Chondrocyte (in vitro differentiated cells): Measurements from ENCODE around the gene FAM149B1. TPM values are rescaled to one million over a fixed set of nuclear protein-coding genes. Genes with fewer than 3 reads are reported as not detected.

ENCODE experiments used
- DNase-seq: peaks from one replicate; pipeline ENCODE4 v3.0.0; 2021; ENCODE audit warnings: mixed read lengths, low spot score
- H3K27ac Mint-ChIP-seq: one replicate; pipeline ENCODE4 v1.8.0; 2021; ENCODE audit warnings: mild to moderate bottlenecking, moderate library complexity, mixed read lengths; ENCODE audit not compliant: unreplicated experiment
- H3K27me3 Mint-ChIP-seq: 2 replicates; pipeline ENCODE4 v1.8.0; 2021; ENCODE audit warnings: low read depth, mixed read lengths
- H3K36me3 Mint-ChIP-seq: 2 replicates; pipeline ENCODE4 v1.8.0; 2021; ENCODE audit warnings: low read depth, mixed read lengths
- H3K4me1 Mint-ChIP-seq: 2 replicates; pipeline ENCODE4 v1.8.0; 2021; ENCODE audit warnings: low read depth, mild to moderate bottlenecking, mixed read lengths
- H3K4me3 Mint-ChIP-seq: one replicate; pipeline ENCODE4 v1.8.0; 2021; ENCODE audit warnings: mild to moderate bottlenecking, moderate library complexity, mixed read lengths; ENCODE audit not compliant: unreplicated experiment
- H3K9me3 Mint-ChIP-seq: 2 replicates; pipeline ENCODE4 v1.8.0; 2021; ENCODE audit warnings: low read depth, mixed read lengths
- CTCF ChIP-seq: fragments of 200-600 bp; sonication (generic); IDR thresholded peaks from 2 replicates; pipeline ENCODE4 v1.5.0; 2021; ENCODE audit warnings: antibody characterized with exemption, mild to moderate bottlenecking, moderate library complexity
- total RNA-seq: library from RNA; stranded (reverse); gene quantifications from 3 replicates; pipeline ENCODE4 v1.2.1, GENCODE V29; 2021

The FAM149B1 gene
- total RNA-seq, 1 donor from 2014 or later, result 20.8 TPM

- H3K9me3 Mint-ChIP-seq, result no peaks in the 10 kb centered on the region
- peaks cover 31% of the 10 kb centered on the region for H3K36me3 Mint-ChIP-seq
- no peak overlapping the region for H3K27ac Mint-ChIP-seq
- no peaks in the 10 kb centered on the region for H3K27me3 Mint-ChIP-seq
- no peaks in the 10 kb centered on the region for H3K4me1 Mint-ChIP-seq
- no peak for TF ChIP-seq CTCF
- no peak overlapping the region for H3K4me3 Mint-ChIP-seq
- no peak for DNase-seq
Observed at GRCh38 chr10:73152009-73152408, 15.9 kb upstream of the FAM149B1 start.

GRCh38 chr10:73156054-73156453, 11.9 kb upstream of the FAM149B1 start:
- H3K36me3 Mint-ChIP-seq, result peaks cover 22% of the 10 kb centered on the region
- no peak for TF ChIP-seq CTCF

GRCh38 chr10:73159038-73159648, 8.8 kb upstream of the FAM149B1 start:
- peaks cover 7% of the 10 kb centered on the region for H3K9me3 Mint-ChIP-seq
- TF ChIP-seq CTCF, result peak; percentile 97
- H3K36me3 Mint-ChIP-seq, result peaks cover 20% of the 10 kb centered on the region
- H3K27me3 Mint-ChIP-seq, result no peaks in the 10 kb centered on the region
- no peak for DNase-seq
- no peak overlapping the region for H3K4me3 Mint-ChIP-seq
- peak overlapping the region; percentile 66 for H3K27ac Mint-ChIP-seq
- peaks cover 26% of the 10 kb centered on the region for H3K4me1 Mint-ChIP-seq

More at GRCh38 chr10:73156054-73156453, 11.9 kb upstream of the FAM149B1 start:
- Mint-ChIP-seq H3K9me3 (no peaks in the 10 kb centered on the region), H3K4me3 (no peak overlapping the region), H3K27me3 (no peaks in the 10 kb centered on the region), H3K27ac (no peak overlapping the region), H3K4me1 (peaks cover 12% of the 10 kb centered on the region)
- DNase-seq, result no peak

GRCh38 chr10:73161079-73161478, 6.8 kb upstream of the FAM149B1 start:
- Mint-ChIP-seq H3K36me3 (peaks cover 19% of the 10 kb centered on the region), H3K9me3 (peaks cover 7% of the 10 kb centered on the region), H3K4me1 (peaks cover 34% of the 10 kb centered on the region), H3K27me3 (no peaks in the 10 kb centered on the region), H3K27ac (peak overlapping the region; percentile 34), H3K4me3 (no peak overlapping the region)
- TF ChIP-seq CTCF, result no peak
- DNase-seq, result no peak

- no peaks in the 10 kb centered on the region for H3K27me3 Mint-ChIP-seq
- no peak overlapping the region for H3K4me3 Mint-ChIP-seq
- H3K4me1 Mint-ChIP-seq, result peaks cover 40% of the 10 kb centered on the region
- DNase-seq, result no peak
- H3K9me3 Mint-ChIP-seq, result peaks cover 7% of the 10 kb centered on the region
- H3K27ac Mint-ChIP-seq, result no peak overlapping the region
- TF ChIP-seq CTCF, result no peak
- H3K36me3 Mint-ChIP-seq, result peaks cover 17% of the 10 kb centered on the region
Observed at GRCh38 chr10:73161662-73162061, 6.3 kb upstream of the FAM149B1 start.
